Thyroid gland (tissue), 4 donors: ENCODE results near the gene ARHGAP30.

Experiments
- POLR2A ChIP-seq, 2 donors: fragments of 450-650 bp; IDR thresholded peaks; one replicate each; pipeline ENCODE4 v1.6.1; 2017; ENCODE audit warnings: antibody characterized with exemption in 2 of 2, mild to moderate bottlenecking in 2 of 2, moderate library complexity in 1 of 2
- TF ChIP-seq, protein P1 (sequence below), 6 experiments: fragments of 200-600 bp in 3 of 6; fragments of 450-650 bp in 3 of 6; sonication (generic) in 3 of 6; IDR thresholded peaks; one replicate each; pipeline ENCODE4 v1.5.1; 2016 to 2019; ENCODE audit warnings: antibody characterized with exemption in 6 of 6, mild to moderate bottlenecking in 2 of 6, inconsistent platforms in 1 of 6, moderate library complexity in 1 of 6

- TF ChIP-seq, protein P1, sequence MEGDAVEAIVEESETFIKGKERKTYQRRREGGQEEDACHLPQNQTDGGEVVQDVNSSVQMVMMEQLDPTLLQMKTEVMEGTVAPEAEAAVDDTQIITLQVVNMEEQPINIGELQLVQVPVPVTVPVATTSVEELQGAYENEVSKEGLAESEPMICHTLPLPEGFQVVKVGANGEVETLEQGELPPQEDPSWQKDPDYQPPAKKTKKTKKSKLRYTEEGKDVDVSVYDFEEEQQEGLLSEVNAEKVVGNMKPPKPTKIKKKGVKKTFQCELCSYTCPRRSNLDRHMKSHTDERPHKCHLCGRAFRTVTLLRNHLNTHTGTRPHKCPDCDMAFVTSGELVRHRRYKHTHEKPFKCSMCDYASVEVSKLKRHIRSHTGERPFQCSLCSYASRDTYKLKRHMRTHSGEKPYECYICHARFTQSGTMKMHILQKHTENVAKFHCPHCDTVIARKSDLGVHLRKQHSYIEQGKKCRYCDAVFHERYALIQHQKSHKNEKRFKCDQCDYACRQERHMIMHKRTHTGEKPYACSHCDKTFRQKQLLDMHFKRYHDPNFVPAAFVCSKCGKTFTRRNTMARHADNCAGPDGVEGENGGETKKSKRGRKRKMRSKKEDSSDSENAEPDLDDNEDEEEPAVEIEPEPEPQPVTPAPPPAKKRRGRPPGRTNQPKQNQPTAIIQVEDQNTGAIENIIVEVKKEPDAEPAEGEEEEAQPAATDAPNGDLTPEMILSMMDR (IDR thresholded peaks at IDR 0.05), result no peak
- TF ChIP-seq POLR2A (IDR thresholded peaks at IDR 0.05), result peak in 1 of 2 donors; percentile 49
These were observed 24.6 kb downstream of the ARHGAP30 start for GRCh38 chr1:161044908-161045735.
